PC-3 (cell line): ENCODE measurements around the gene CHTF18. TPM values are rescaled to one million over a fixed set of nuclear protein-coding genes. Genes with fewer than 3 reads are reported as not detected.

Experiments
- ATAC-seq: fragments of 200-7000 bp; cut with Tn5 transposase; 2 replicates; pipeline ENCODE4 v1.9.1; 2020; ENCODE audit warnings: mild to moderate bottlenecking, moderate library complexity
- BruUV-seq: library from RNA; stranded (reverse); fragments of 400-500 nt; replicated peaks from 2 replicates; lab custom pipeline; 2021; lab: Mats Ljungman, UMichigan
- CTCF ChIA-PET: fragments of 300-600 bp; sonication (Branson Sonifier 250); formaldehyde crosslinking; loops from one replicate; lab custom pipeline; 2022; ENCODE audit warnings: antibody characterized with exemption; lab: Charles Lee
- POLR2A ChIA-PET: fragments of 300-600 bp; sonication (Branson Sonifier 250); formaldehyde crosslinking; loops from one replicate; lab custom pipeline; 2022; ENCODE audit warnings: antibody characterized with exemption; ENCODE audit not compliant: unreplicated experiment; lab: Charles Lee
- DNase-seq: peaks from one replicate; pipeline ENCODE4 v3.0.0-alpha.2; 2015
- H2AFZ ChIP-seq: fragments of 300-600 bp; sonication (generic); 2 replicates; pipeline ENCODE4 v1.6.0; 2016; ENCODE audit warnings: antibody characterized with exemption, low read length
- H3F3A ChIP-seq: fragments of 300-600 bp; sonication (generic); one replicate; pipeline ENCODE4 v1.6.0; 2017; ENCODE audit warnings: antibody characterized with exemption, low read length, control low read depth, mild to moderate bottlenecking; ENCODE audit not compliant: unreplicated experiment
- H3K27ac ChIP-seq: fragments of 300-600 bp; sonication (generic); 2 replicates; pipeline ENCODE4 v1.5.1; 2016; ENCODE audit warnings: mild to moderate bottlenecking, low read length
- H3K27me3 ChIP-seq: fragments of 300-600 bp; sonication (generic); 2 replicates; pipeline ENCODE4 v1.6.1; 2016; ENCODE audit warnings: low read length, mixed read lengths
- H3K36me3 ChIP-seq: fragments of 300-600 bp; sonication (generic); 2 replicates; pipeline ENCODE4 v1.6.1; 2016; ENCODE audit warnings: low read depth, mixed run types, low read length, mixed read lengths
- H3K4me1 ChIP-seq: fragments of 300-600 bp; sonication (generic); 2 replicates; pipeline ENCODE4 v1.5.1; 2016; ENCODE audit warnings: low read length; ENCODE audit not compliant: insufficient read depth
- H3K4me2 ChIP-seq: fragments of 300-600 bp; sonication (generic); 2 replicates; pipeline ENCODE4 v1.6.0; 2016; ENCODE audit warnings: low read length
- H3K4me3 ChIP-seq: fragments of 300-600 bp; sonication (generic); 2 replicates; pipeline ENCODE4 v1.5.1; 2016; ENCODE audit warnings: mild to moderate bottlenecking, low read length, mixed read lengths
- H3K79me2 ChIP-seq: fragments of 300-600 bp; sonication (generic); 2 replicates; pipeline ENCODE4 v1.6.1; 2017; ENCODE audit warnings: low read length, mixed read lengths
- H3K9ac ChIP-seq: fragments of 300-600 bp; sonication (generic); 2 replicates; pipeline ENCODE4 v1.6.0; 2016; ENCODE audit warnings: mild to moderate bottlenecking, low read length
- H3K9me2 ChIP-seq: fragments of 300-600 bp; sonication (generic); replicated peaks from 2 replicates; pipeline ENCODE4 v1.6.1; 2016; ENCODE audit warnings: mixed run types, low read length, mixed read lengths
- H3K9me3 ChIP-seq: fragments of 300-600 bp; sonication (generic); 2 replicates; pipeline ENCODE4 v1.6.1; 2016; ENCODE audit warnings: low read length, mixed read lengths
- H4K20me1 ChIP-seq: fragments of 300-600 bp; sonication (generic); 2 replicates; pipeline ENCODE4 v1.6.1; 2016; ENCODE audit warnings: low read length, mixed read lengths
- EZH2 ChIP-seq: fragments of 300-600 bp; sonication (generic); IDR thresholded peaks from one replicate; pipeline ENCODE4 v1.6.1; 2017; ENCODE audit warnings: antibody characterized with exemption, mild to moderate bottlenecking, low read length; ENCODE audit not compliant: unreplicated experiment
- EZH2phosphoT487 ChIP-seq: fragments of 300-600 bp; sonication (generic); IDR thresholded peaks from 2 replicates; pipeline ENCODE4 v1.6.1; 2018; ENCODE audit warnings: mild to moderate bottlenecking, antibody characterized with exemption, low read length, borderline replicate concordance
- intact Hi-C: fragments of 100-400 bp; cut with micrococcal nuclease; formaldehyde crosslinking; loops from 2 replicates; pipeline ENCODE4 v1.9.0; 2023
- total RNA-seq: library from RNA; depleted of rRNA; stranded (reverse); fragments of >200 nt; gene quantifications from 2 replicates; pipeline ENCODE4 v1.2.3, GENCODE V29; 2014
- TF ChIP-seq, protein P1 (sequence below): fragments of 300-600 bp; sonication (generic); conservative IDR thresholded peaks from 2 replicates; pipeline ENCODE4 v1.5.1; 2017; ENCODE audit warnings: antibody characterized with exemption, low read depth, mild to moderate bottlenecking, low read length

The CHTF18 gene
- total RNA-seq, 1 experiment from 2014 or later = 79.0 TPM

DNA sequence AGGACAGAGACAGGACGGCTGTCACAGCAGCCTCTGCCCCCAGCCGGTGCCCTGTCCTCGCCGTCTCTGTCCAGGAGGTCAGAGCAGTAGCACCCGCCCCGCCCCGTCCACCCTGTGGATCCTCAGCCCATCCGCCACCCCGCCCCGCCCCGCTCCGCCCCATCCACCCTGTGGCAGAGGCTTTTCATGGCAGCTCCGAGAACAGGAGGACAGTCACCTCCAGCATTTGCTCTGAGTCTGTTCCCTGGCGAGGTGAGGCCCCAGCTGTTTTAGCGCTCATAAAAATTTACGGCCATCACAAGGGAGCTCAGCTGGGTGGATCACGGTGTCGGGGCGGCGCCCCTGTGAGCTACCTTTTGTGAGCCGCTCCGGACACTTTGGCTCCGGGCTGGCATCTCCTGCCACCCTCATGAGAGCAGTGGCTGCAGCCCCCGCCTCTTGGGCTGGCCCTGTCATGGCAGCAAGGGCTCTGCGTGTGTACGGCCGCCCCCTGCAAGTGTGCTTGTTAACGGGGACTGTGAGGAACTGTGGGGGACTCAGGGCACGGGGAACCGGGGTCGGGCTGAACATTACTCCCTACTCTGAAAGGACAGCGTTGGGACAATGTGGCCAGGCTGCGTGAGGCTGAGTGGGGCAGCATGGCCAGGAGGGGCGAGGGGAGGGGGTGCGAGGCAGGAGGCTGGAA lies 44.4 kb downstream of the CHTF18 start:
- H3K27ac ChIP-seq = no peak overlapping the region
- no peak overlapping the region for H3K4me2 ChIP-seq
- BruUV-seq = no TSS peak
- no peak for TF ChIP-seq EZH2phosphoT487
- no peak for TF ChIP-seq EZH2
- TF ChIP-seq, protein P1, sequence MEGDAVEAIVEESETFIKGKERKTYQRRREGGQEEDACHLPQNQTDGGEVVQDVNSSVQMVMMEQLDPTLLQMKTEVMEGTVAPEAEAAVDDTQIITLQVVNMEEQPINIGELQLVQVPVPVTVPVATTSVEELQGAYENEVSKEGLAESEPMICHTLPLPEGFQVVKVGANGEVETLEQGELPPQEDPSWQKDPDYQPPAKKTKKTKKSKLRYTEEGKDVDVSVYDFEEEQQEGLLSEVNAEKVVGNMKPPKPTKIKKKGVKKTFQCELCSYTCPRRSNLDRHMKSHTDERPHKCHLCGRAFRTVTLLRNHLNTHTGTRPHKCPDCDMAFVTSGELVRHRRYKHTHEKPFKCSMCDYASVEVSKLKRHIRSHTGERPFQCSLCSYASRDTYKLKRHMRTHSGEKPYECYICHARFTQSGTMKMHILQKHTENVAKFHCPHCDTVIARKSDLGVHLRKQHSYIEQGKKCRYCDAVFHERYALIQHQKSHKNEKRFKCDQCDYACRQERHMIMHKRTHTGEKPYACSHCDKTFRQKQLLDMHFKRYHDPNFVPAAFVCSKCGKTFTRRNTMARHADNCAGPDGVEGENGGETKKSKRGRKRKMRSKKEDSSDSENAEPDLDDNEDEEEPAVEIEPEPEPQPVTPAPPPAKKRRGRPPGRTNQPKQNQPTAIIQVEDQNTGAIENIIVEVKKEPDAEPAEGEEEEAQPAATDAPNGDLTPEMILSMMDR = no peak
- no peak overlapping the region for H3K9ac ChIP-seq
- no peaks in the 10 kb centered on the region for H3K4me1 ChIP-seq
- ATAC-seq (peak; percentile 50), DNase-seq (no peak)
- no peak overlapping the region for H2AFZ ChIP-seq
- no peak overlapping the region for H3K4me3 ChIP-seq
- no peaks in the 10 kb centered on the region for H4K20me1 ChIP-seq
- POLR2A ChIA-PET = no interaction called here
- intact Hi-C loops = no loop called here
- H3K9me2 ChIP-seq = no peaks in the 10 kb centered on the region
- no peaks in the 10 kb centered on the region for H3F3A ChIP-seq
- H3K36me3 ChIP-seq = no peaks in the 10 kb centered on the region
- H3K27me3 ChIP-seq = no peaks in the 10 kb centered on the region
- no peaks in the 10 kb centered on the region for H3K79me2 ChIP-seq
- H3K9me3 ChIP-seq = no peaks in the 10 kb centered on the region
- CTCF ChIA-PET = no interaction called here

DNA sequence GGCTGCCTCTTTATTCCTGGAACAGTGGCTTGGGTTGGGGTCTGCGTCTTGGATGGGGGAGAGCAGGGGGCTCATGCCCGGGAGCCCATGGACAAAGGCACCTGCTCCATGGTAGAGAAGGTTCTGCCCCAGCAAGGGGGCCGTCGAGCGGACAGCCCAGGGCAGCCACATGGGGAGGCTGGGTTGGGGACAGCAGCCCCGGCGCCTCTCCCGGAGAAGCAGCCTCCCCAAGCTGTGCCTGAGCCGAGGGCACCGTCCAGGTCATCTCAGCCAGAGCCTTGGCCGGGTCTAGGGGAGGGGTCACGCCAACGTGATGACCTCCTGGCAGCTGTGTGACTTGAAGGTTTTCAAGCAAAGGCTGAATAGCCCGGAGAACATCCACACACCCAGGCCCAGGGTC lies 45.0 kb downstream of the CHTF18 start:
- Histone ChIP-seq H3K9me2 (no peaks in the 10 kb centered on the region), H4K20me1 (no peaks in the 10 kb centered on the region), H3K4me1 (no peaks in the 10 kb centered on the region), H3K36me3 (no peaks in the 10 kb centered on the region), H2AFZ (no peak overlapping the region), H3K27me3 (no peaks in the 10 kb centered on the region), H3F3A (no peaks in the 10 kb centered on the region), H3K9me3 (no peaks in the 10 kb centered on the region), H3K4me2 (no peak overlapping the region), H3K79me2 (no peaks in the 10 kb centered on the region), H3K27ac (no peak overlapping the region), H3K4me3 (no peak overlapping the region), H3K9ac (no peak overlapping the region)
- no peak for DNase-seq
- intact Hi-C loops = no loop called here
- POLR2A ChIA-PET = no interaction called here
- no TSS peak for BruUV-seq
- TF ChIP-seq EZH2 (no peak), EZH2phosphoT487 (no peak)
- TF ChIP-seq, protein P1 = no peak
- ATAC-seq = no peak
- CTCF ChIA-PET = no interaction called here

DNA sequence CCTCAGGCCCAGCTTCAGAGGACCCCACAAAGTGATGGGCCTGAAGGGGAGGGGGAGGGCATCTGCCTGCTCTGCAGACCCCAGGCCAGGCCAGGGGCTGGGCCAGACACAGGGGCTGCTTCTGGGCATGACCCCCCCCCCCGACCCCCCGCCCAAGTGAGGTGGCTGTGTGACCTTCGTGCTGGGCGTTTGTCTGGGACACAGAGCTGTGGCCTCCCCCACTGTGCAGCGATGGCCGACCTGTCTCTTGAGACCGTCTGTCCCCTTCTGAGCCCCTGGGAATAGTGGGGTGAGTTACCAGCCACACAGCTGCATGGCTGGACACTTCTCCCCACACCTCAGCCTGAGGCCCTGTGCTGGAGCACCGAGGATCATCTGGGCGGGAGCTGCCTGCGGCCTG lies 47.0 kb downstream of the CHTF18 start:
- TF ChIP-seq EZH2phosphoT487 (no peak), EZH2 (no peak)
- TF ChIP-seq, protein P1 = no peak
- H3K4me1 ChIP-seq = no peaks in the 10 kb centered on the region
- intact Hi-C loops = no loop called here
- no peaks in the 10 kb centered on the region for H4K20me1 ChIP-seq
- DNase-seq (no peak), ATAC-seq (no peak)
- BruUV-seq = no TSS peak
- no peaks in the 10 kb centered on the region for H3F3A ChIP-seq
- H3K9me2 ChIP-seq = no peaks in the 10 kb centered on the region
- H3K9ac ChIP-seq = no peak overlapping the region
- no peak overlapping the region for H3K27ac ChIP-seq
- H3K4me2 ChIP-seq = no peak overlapping the region
- CTCF ChIA-PET = no interaction called here
- no peaks in the 10 kb centered on the region for H3K79me2 ChIP-seq
- H3K9me3 ChIP-seq = no peaks in the 10 kb centered on the region
- no peak overlapping the region for H2AFZ ChIP-seq
- POLR2A ChIA-PET = interaction anchor here (0.6 kb wide), 1 partner anchor 475 kb away, joined by 4 read pairs; no protein-coding TSS in a partner anchor
- no peaks in the 10 kb centered on the region for H3K36me3 ChIP-seq
- no peak overlapping the region for H3K4me3 ChIP-seq
- H3K27me3 ChIP-seq = no peaks in the 10 kb centered on the region
